Activated CD8-positive, alpha-beta memory T cell treated with anti-CD3 and anti-CD28 coated beads, Interleukin-2, amount 50 U/mL, for 24 hours (primary cell): ENCODE data around the gene JADE2.

Experiments
- DNase-seq: peaks from one replicate; pipeline ENCODE4 v3.0.0-alpha.2; 2020; ENCODE audit errors: extremely low read depth

The JADE2 gene

GRCh38 chr5:134529460-134529859 is 4.0 kb downstream of the JADE2 start:
- no peak for DNase-seq

DNA sequence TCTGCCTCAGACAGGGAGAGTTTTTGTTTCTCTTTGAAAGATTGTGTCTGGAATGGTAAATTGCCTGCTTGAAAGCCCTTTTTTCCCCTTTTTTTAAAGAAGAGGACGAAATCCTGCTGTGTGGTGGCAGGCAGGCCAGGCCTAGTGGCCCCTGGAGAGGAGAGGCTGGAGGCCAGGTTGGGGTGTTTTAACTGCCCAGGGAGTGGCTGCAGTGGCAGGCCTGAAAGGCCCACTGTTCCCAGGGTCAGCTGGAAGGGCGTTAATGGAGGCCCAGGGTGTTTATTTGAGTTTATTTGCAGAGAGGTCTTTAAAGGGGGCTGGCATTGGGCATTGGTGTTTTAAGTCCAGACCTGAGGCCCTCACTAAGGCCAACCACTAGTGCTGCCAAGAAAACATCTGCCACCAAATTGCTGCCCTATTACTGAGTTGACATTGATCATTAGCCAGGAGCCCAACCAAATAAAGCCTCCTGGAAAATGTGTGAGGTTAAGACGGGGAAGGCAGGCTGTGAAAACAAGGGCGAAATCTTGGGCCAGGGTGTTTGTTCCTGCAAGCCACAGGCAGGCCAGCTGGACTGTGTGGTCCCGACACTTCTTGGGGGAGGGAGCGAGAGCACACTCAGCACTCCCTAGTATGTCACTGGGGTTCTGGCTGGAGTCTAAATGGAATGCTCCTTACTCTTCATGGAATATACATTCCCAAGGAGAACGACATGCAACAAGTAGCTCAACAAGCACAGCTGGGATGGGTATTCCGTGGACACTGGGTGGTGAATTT is 5.0 kb downstream of the JADE2 start:
- DNase-seq, result no peak

- DNase-seq, result no peak
Measured at GRCh38 chr5:134533115-134533815, 7.8 kb downstream of the JADE2 start.

DNA sequence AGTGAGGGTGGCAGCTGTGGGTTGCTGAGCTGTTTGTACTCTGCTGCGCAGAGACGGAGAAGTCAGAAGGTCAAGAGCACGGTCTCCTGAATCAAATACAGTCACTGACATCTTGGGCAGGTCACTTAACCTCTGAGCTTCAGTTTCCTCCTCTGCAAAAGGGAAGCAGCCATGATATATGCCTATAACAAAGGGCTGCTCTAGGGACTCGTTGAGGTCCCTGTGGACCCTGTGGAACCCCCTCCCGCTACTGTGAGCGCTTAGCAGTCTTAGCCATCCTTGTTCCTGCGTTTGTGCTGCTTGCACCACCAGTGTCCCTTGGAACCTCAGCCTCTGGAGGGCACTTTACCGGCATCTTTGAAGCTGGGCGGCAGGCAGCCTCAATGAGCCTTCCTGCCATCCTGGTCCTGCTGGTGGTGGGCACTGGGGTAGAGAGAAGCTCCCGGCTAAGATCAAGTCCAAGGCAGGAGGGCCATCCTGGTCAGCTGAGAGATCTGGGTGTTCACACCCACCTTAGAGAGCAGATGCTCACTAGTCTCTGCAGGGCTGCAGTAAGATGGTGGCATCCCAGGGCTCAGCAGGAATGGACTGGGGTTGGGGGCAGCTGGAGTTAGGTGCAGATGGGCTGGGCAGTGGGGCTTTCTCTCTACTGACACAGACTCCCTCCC is 8.7 kb downstream of the JADE2 start:
- no peak for DNase-seq

DNA sequence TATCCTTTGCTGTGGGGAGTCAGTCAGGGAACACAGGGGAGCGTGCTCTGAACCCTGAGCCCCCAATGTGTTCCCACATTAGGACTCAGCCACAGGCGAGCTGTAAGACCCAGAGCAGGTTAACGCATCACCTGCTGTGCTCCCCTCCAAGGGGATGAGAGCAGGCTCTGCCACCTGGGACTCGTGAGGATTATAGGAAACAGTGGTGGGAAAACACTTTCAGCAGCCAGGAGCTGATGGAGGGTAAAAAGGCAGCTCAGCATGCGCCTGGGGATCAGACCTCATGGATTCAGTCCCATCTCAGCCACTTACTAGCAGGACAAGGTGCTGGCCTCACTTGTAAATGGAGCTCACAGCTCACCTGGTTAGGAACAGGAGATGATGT is 9.2 kb downstream of the JADE2 start:
- DNase-seq, result no peak

GRCh38 chr5:134536876-134537275 is 11.4 kb downstream of the JADE2 start:
- DNase-seq, result no peak

DNA sequence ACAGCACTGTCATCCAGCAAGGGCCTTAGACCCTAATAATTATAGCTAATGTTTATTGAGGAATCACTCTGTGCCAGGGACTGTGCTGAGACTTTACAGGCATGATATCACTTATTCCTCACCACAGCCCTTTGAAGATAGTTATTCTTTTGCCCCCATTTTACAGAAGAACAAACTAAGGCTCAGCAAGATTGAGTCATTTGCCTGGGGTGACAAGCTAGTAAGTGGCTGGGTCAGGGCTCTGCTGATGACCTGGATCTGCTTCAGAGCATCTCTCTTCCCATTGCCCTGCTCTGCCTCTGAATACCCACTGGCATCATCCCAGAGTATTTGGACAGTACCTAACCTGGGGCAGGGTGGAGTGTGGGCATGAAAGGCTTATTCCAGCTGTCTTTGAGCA is 11.8 kb downstream of the JADE2 start:
- DNase-seq, result no peak

GRCh38 chr5:134538296-134538695 is 12.8 kb downstream of the JADE2 start:
- no peak for DNase-seq

- no peak for DNase-seq
Measured at GRCh38 chr5:134539732-134540131, 14.3 kb downstream of the JADE2 start.

GRCh38 chr5:134540747-134541733 is 15.6 kb downstream of the JADE2 start:
- no peak for DNase-seq

DNA sequence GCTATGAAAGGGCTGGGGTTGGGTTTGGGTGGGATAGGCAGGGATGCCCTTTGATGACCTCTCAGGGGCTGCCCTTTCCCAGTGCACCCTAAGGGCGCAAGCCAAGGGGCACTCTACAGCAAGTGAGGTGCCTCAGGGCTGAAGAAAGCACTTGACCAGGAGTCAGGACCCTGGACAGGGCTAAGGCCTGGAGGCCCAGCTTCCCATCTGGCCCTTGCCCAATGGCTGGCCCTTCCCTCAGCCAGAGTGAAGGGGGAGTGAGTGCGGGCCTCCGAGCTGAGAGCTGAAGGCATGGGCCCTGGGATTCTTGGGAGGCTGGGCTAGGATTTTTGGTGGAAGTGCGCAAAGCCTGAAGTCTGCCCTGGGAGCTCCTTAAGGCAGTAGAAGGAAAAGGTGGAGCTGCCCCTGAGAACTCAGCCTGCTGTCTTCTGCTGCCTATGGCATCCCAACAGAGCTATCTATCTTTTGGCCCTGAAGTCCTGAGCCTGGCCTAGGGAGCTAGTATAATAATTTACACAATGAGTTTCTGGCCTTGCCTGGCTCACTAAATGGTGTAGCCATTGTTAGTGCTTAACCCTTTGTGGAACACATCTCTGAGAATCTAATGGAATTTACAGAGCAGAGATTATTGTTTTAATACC is 16.4 kb downstream of the JADE2 start:
- no peak for DNase-seq

DNA sequence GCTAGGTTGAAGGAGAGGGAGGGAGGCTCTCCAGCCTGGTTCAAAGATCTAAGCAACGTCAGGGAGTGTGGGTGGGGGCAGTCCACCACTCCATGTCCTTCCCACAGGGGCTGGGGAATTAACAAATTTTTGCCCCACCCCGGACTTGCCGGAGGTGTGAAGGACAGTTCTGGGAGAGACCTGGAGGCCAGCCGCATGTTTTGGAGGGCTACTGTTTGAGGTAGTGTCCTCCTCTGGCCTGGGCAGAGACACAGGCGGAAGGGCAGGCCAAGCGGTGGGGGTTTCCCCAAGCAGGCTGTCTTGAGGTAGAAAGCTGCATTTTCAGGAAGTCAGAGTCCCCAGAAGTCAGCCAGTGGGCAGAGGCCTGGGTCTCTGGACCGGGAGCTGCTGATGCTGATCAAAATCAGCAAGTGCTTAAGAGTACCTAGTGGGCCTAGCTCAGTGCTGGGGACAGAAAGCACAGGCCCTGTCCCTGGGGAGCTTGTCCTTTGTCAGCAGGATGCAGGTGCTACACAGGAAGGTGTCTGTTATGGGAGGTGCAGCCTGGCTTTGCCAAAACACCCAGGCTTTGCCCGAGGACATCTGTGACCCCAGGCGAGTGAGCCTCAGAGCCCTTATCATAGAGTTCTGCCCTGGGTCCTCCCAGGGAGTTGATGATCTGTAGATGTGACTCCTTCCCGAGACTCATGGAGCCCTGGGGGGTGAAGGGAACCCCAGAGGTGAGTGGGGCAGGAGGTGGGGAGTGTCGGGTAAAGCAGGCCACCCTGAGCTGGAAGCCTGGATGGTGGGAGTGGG is 18.5 kb downstream of the JADE2 start:
- DNase-seq, result no peak

GRCh38 chr5:134545070-134545868 is 19.8 kb downstream of the JADE2 start:
- DNase-seq, result no peak

DNA sequence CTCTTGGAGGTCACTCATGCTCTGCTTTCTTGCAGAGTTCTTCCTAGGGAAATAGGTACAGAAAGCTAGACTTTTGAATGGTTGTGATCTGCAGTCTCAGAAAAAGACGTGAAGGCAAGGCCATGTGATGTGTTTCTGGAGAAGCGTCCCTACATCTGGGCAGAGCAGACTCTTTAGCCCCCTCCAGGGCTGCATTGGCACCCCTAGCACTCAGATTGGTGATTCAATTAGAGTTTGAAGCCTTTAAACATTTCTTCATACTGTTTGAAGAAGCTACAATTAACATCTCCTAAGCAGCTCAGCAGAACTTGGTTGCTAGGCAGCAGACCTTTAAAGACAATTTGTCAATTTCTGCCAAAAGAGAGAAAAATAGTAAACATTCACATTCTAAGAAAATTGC is 21.6 kb downstream of the JADE2 start:
- no peak for DNase-seq

GRCh38 chr5:134547579-134547978 is 22.1 kb downstream of the JADE2 start:
- no peak for DNase-seq

GRCh38 chr5:134547999-134548658 is 22.7 kb downstream of the JADE2 start:
- DNase-seq, result no peak

- DNase-seq, result no peak
Measured at GRCh38 chr5:134549714-134550113, 24.2 kb downstream of the JADE2 start.

DNA sequence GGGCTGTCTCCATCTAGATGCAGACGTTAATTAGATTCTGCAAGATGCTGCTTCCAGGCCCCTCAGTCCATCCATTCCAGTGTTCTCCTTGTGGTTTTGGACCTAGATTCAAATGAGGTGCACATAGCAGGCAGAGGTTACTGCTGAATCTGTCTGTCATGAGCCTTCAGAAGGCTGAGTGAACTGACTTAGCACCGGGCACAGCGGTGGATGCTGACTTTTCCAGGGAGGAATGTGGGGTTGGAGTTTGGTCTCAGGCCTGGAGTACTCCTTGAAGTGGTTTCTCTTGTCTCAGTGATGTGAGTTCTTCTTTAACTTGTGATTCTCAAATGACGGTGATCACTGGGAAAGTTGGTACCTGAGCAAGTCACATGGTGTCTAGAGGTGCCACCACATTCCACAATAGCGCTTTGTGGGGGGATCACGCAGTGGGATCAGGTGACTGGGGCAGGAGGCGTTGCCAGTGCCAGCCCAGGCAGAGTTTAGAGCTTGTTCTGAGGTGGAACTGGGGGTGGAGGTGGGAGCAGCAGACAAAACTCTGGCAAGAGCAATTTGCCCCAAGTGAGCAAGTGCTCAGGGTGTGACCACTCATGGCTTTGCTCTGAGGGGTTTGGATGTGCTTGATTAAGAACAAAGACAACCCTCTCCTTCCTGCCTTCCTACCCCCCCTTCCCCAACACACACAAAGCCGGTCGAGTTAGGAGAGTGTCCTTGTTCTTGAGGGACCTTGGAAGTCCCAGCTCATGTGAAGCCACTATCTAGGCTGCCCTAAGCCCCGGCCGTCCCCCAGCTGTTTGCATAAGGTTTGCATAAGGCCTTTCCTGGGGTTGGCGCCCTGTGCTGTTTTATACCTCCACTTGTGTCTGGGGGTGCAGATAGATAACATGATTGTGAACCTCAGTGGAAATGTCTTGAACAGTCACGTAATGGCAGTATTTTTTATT is 25.1 kb downstream of the JADE2 start:
- no peak for DNase-seq
